ENCODE measurements around the gene FNDC3A.

Gene FNDC3A

DNA sequence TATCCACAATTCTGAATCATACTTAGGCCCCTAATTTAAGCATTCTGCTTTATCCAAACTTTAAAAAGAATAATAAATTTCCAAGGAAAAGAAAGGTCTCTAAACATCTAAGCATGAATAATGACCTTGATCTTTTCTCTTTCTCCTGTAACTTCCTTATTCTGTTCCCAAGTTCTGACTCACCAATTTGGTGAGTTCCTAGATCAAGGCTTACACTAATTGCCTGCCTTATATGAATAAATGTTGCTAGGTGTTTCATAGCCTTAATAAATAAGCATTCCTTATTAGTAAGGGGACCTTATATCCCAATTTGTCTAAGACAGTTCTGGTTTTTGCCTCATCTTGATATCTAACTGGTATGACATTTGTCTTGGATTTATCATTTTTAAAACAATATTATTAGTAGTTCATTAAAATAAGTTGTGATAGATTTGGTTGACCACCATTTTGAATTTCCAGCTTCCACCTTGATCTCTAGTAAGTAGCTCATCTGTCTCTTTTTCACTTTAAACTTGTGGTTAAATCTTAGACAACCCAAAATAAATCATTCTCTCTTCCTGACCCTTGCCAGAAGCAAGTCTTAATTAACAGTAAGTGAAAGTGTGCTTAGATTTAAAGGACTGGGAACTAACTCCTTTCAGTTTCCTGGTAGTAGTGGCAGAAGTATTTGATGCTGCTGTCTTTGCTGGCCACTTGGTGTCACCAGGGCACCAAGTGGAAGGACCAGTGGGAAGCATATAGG lies 123.2 kb downstream of the FNDC3A start:
- H3K4me3 ChIP-seq, result no peak overlapping the region
- no peaks in the 10 kb centered on the region for H3K27me3 ChIP-seq
- H3K36me3 ChIP-seq, result no peaks in the 10 kb centered on the region
- H3K9me3 ChIP-seq, result no peaks in the 10 kb centered on the region
- H4K20me1 ChIP-seq, result no peaks in the 10 kb centered on the region
- no peak overlapping the region for H3K9ac ChIP-seq
- H3K4me1 ChIP-seq, result peaks cover 20% of the 10 kb centered on the region
- H3K4me2 ChIP-seq, result no peak overlapping the region
- no peak for TF ChIP-seq Cebpa-rat (IDR thresholded peaks at IDR 0.05)
- no peak overlapping the region for H3K27ac ChIP-seq

DNA sequence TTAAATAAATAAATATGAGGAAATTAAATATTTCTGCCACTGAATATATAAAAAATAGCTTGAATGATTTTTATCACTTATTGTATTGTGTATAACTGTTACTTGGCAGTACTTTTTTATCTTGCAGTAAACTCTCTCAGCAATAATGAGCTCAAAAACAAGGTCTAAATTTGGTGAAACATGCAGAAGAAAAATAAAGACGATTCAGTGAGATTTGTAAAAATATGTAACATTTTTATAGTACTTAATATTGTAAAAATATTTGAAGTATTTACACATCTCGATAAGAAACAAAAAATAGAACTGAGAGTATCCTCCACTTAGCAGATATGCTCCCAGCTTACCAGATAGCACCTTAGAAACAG lies 123.8 kb downstream of the FNDC3A start:
- H3K9ac ChIP-seq, result no peak overlapping the region
- no peaks in the 10 kb centered on the region for H3K27me3 ChIP-seq
- no peak overlapping the region for H3K4me3 ChIP-seq
- H3K27ac ChIP-seq, result no peak overlapping the region
- no peaks in the 10 kb centered on the region for H4K20me1 ChIP-seq
- H3K36me3 ChIP-seq, result no peaks in the 10 kb centered on the region
- peaks cover 20% of the 10 kb centered on the region for H3K4me1 ChIP-seq
- no peaks in the 10 kb centered on the region for H3K9me3 ChIP-seq
- no peak for TF ChIP-seq Cebpa-rat (IDR thresholded peaks at IDR 0.05)
- H3K4me2 ChIP-seq, result no peak overlapping the region

DNA sequence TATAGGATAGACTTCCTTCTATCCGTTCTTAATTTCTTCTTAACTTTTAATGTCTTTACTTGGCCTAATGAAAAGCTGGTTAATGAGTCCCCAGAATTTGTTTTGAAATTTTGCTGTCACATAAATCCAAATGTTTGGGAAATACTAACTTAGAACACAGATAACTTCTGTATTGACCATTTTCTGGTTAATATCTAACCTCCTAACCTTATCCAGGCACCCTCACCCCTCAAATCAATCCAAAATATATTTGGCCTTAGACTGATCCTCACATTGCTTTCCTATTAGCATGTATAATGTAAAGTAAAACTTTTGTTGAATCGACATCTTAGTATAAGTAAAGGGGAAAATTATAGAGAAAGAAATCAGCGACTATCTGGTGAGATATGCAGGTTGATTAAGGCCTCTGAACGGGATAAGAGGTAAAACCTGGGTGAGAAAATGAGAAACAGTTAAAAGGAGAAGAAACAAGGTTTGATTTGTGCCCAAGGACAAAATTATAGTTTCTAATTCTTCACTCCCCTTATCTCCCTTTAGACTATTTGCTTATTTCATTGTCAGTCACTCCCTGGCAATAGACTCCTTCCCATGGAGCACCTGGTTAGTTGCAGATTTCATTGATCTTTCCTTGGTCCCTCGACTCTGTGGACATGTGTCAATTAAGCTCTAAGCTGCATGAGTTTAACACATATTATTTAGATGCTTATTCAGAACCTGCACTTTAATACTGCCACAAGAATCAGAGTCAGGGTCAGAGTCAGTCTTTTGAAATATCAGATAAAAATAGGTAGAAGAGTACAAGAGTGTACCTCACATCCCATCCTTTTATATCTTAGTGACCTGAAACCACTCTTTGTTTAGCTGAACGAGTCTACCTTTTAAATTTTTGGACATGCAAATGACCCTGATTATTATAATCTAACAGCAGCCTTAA lies 125.2 kb downstream of the FNDC3A start:
- no peak overlapping the region for H3K27ac ChIP-seq
- H4K20me1 ChIP-seq, result no peaks in the 10 kb centered on the region
- H3K4me2 ChIP-seq, result no peak overlapping the region
- H3K27me3 ChIP-seq, result no peaks in the 10 kb centered on the region
- no peaks in the 10 kb centered on the region for H3K9me3 ChIP-seq
- no peak overlapping the region for H3K4me3 ChIP-seq
- H3K36me3 ChIP-seq, result no peaks in the 10 kb centered on the region; the same call in 1 of the 2 replicates
- peaks cover 16% of the 10 kb centered on the region for H3K4me1 ChIP-seq
- no peak overlapping the region for H3K9ac ChIP-seq
- TF ChIP-seq Cebpa-rat (IDR thresholded peaks at IDR 0.05), result no peak

DNA sequence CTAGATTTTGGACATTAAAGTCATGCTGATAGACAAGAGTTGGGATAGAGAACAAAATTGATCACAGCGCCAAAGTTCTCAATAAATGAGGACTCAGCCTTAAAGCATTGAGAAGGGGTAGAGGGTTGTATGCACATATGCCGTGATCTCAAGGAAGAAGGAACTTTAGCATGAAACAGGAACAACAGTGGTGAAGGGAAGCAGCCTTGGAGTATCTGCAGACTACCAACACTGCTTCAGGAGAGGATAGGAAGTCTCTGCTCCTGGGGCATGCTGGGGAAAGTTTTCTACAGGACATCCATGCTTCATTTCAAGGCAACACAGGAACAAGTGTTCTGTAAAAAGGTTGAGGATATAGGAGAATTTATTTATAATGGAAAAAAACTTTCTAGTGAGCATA lies 132.5 kb downstream of the FNDC3A start:
- Histone ChIP-seq H3K9ac (no peak overlapping the region), H3K27ac (no peak overlapping the region), H3K4me3 (no peak overlapping the region), H3K4me2 (no peak overlapping the region), H3K4me1 (peaks cover 22% of the 10 kb centered on the region), H4K20me1 (no peaks in the 10 kb centered on the region), H3K27me3 (no peaks in the 10 kb centered on the region), H3K36me3 (no peaks in the 10 kb centered on the region; the same call in 1 of the 2 replicates), H3K9me3 (no peaks in the 10 kb centered on the region)
- no peak for TF ChIP-seq Cebpa-rat (IDR thresholded peaks at IDR 0.05)

DNA sequence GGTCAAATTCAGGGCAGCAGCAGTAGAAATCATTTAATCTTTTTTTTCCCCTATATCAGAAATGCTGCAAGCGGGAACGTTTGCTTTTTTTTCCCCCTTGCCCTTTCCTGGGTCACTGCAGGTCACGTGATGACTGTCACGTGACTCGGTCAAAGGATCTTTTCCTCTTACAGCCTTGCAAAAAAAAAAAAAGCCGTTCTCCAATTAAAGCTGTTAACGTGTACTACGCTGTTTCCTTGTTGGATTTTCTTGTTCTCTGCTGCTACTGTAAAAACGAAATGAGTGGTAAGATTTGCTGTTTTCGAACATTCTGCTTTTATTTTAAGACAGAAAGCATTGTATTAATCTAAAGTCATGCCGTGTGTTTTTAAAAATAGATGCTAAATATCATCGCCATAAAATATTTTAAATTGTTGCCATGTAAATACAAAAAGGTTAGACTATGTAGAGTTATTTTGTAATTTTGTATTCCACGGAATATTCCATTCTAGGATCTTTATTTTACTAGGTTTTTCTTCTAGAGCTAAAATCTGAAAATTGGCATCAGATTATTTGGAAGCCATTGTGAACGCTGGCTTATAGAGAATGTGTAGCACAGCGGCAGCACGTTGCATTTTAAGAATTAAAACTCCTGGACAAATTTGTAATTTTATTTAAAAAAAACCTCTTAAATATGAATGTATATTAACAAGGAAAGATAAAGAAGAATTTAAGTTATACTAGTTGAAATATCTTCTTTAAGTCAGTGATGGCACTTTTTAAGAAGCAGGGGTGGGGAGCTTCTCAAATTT lies 134.6 kb downstream of the FNDC3A start:
- Histone ChIP-seq H3K4me2 (peak overlapping the region; percentile 78), H3K36me3 (peaks cover 8% of the 10 kb centered on the region), H3K27ac (peak overlapping the region; percentile 71), H3K4me3 (peak overlapping the region; percentile 70), H3K9me3 (no peaks in the 10 kb centered on the region), H3K27me3 (no peaks in the 10 kb centered on the region), H3K4me1 (peaks cover 31% of the 10 kb centered on the region), H4K20me1 (no peaks in the 10 kb centered on the region), H3K9ac (peak overlapping the region; percentile 76)
- no peak for TF ChIP-seq Cebpa-rat (IDR thresholded peaks at IDR 0.05)

DNA sequence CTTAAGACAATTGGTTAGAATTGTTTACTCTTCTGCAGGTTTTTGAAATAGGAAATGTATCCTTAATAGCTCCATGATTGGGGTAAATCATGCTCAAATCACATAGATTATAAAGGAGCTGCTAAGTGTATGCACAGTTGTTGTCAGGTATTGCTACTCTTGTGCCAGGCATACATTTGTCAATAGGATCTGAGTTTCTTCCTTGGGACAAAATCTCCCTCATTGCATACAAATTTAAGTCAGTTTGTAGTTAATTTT lies 135.1 kb downstream of the FNDC3A start:
- Histone ChIP-seq H4K20me1 (no peaks in the 10 kb centered on the region), H3K4me1 (peaks cover 31% of the 10 kb centered on the region), H3K27ac (peak overlapping the region; percentile 71; the same call in 1 of the 2 replicates), H3K36me3 (peaks cover 13% of the 10 kb centered on the region), H3K9ac (peak overlapping the region; percentile 76), H3K4me3 (peak overlapping the region; percentile 70), H3K4me2 (peak overlapping the region; percentile 78), H3K27me3 (no peaks in the 10 kb centered on the region), H3K9me3 (no peaks in the 10 kb centered on the region)
- no peak for TF ChIP-seq Cebpa-rat (IDR thresholded peaks at IDR 0.05)

DNA sequence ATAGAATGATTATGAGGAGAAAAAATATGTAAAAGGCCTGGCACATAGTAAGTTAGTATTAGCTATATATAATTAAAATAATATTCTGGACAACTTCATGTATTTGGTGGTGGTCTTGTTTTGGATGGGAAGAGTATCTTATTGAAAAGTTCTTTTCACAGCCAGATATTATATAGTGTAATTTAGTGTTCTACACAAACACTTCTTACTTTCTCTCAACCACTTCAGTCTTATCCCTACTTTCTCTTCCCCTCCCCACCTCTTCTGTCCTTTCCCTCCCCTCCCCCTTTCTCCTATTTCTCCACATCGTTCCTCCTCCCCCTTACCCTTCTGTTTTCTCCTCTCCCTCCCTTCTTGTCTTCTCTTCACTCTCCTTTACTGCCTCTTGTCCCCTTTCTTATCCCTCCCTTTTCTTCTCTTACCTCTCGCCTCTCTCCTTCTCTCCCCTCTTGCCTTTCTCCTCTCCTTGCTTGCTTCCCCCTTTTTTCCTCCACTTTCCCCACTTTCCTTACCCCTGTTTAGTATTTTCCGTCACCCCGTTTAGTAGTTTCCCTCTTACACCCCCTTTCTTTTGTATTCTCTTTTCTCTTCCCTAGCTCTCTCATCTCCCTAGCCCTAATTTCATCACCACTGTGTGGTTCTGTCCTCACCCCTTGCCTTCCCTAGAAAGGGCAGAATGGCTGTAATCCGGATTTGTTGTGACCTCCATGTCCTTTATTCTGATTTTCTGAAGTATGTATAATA lies 137.2 kb downstream of the FNDC3A start:
- no peak for TF ChIP-seq Cebpa-rat (IDR thresholded peaks at IDR 0.05)
- Histone ChIP-seq H3K4me1 (peaks cover 31% of the 10 kb centered on the region), H3K9ac (no peak overlapping the region)

DNA sequence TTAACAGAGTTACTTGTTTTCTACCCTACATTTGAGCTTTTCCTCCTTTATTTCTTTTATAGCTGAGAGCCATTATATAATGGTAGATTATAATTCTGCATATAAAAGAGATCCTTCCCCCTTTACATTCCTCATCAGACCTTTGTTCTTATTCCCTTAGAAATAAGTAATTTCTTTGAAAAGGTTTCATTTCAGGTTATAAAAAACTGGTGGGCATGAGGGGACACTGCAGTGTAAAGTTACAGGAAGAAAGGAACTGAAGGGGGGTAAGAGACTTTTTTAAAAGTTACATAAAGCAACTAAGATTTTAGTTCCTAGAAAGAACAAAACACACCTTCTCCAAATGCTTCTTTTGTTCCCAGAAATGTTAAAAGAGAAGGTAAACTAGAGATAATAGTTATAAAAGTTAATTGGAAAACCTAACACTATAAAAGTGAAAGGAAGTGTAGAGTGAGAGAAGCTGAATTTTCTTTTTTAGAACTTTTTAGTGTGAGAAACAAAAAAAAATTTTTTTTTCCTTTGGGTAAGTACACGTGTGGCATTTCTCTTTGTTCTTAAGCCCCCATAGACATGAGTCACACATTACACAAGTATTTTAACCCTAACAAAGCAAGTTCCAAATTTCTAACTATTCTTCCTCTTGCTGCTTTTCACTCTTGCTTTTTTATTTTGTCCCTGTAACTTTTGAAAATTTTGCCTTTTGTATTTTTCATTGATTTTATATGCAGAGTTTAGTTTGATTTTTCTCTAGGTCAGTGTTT lies 138.0 kb downstream of the FNDC3A start:
- Histone ChIP-seq H3K27me3 (no peaks in the 10 kb centered on the region), H3K4me2 (no peak overlapping the region; the same call in 1 of the 2 replicates), H3K9ac (no peak overlapping the region), H4K20me1 (no peaks in the 10 kb centered on the region), H3K36me3 (peaks cover 42% of the 10 kb centered on the region), H3K4me3 (no peak overlapping the region), H3K27ac (no peak overlapping the region), H3K4me1 (peaks cover 31% of the 10 kb centered on the region), H3K9me3 (peaks cover 21% of the 10 kb centered on the region)
- no peak for TF ChIP-seq Cebpa-rat (IDR thresholded peaks at IDR 0.05)

More for the DNA sequence above, 137.2 kb downstream of the FNDC3A start:
- no peak overlapping the region for H3K27ac ChIP-seq
- H4K20me1 ChIP-seq, result no peaks in the 10 kb centered on the region
- H3K36me3 ChIP-seq, result peaks cover 34% of the 10 kb centered on the region
- H3K27me3 ChIP-seq, result no peaks in the 10 kb centered on the region
- H3K4me2 ChIP-seq, result peak overlapping the region; percentile 78; the same call in 1 of the 2 replicates
- H3K4me3 ChIP-seq, result no peak overlapping the region
- peaks cover 14% of the 10 kb centered on the region for H3K9me3 ChIP-seq

Measured in BLaER1 (cell line).